Caco-2 (cell line): Measurements from ENCODE around the gene EDC4. TPM values are rescaled to one million over a fixed set of nuclear protein-coding genes. Genes with fewer than 3 reads are reported as not detected.
A peak's percentile ranks its signal among the peaks of the same experiment; 100 is the strongest.

Experiments
- BruUV-seq: library from RNA; stranded (reverse); fragments of 400-500 nt; replicated peaks from 2 replicates; lab custom pipeline; 2021; lab: Mats Ljungman, UMichigan
- CTCF ChIA-PET: fragments of 300-600 bp; sonication (Branson Sonifier 250); formaldehyde crosslinking; loops from one replicate; lab custom pipeline; 2022; ENCODE audit warnings: antibody characterized with exemption; lab: Charles Lee
- POLR2A ChIA-PET: fragments of 300-600 bp; sonication (Branson Sonifier 250); formaldehyde crosslinking; loops from one replicate; lab custom pipeline; 2022; ENCODE audit warnings: antibody characterized with exemption; lab: Charles Lee
- DNase-seq, 2 experiments: peaks; one replicate each; pipeline versions ENCODE4 v3.0.0 to v3.0.0-alpha.2; 2020 to 2022
- H3K27me3 ChIP-seq: replicated peaks from 2 replicates; pipeline ENCODE4 v1.6.0; 2011; ENCODE audit warnings: low read length; ENCODE audit not compliant: control insufficient read depth, insufficient read depth
- H3K36me3 ChIP-seq: 2 replicates; pipeline ENCODE4 v1.5.1; 2011; ENCODE audit warnings: low read length; ENCODE audit not compliant: control insufficient read depth, insufficient read depth
- H3K4me1 ChIP-seq: fragments of 250-450 bp; sonication (Bioruptor Pico); 2 replicates; pipeline ENCODE4 v1.5.1; 2020; ENCODE audit warnings: mild to moderate bottlenecking
- H3K4me3 ChIP-seq: 2 replicates; pipeline ENCODE4 v1.5.1; 2011; ENCODE audit warnings: low read depth, mild to moderate bottlenecking, control low read depth, low read length
- H3K9me3 ChIP-seq: fragments of 250-450 bp; sonication (Bioruptor Pico); 2 replicates; pipeline ENCODE4 v1.5.1; 2020; ENCODE audit warnings: mild to moderate bottlenecking, moderate library complexity
- H3K27ac Mint-ChIP-seq: one replicate; pipeline ENCODE4 v1.8.0; 2022; ENCODE audit warnings: mixed read lengths; ENCODE audit not compliant: unreplicated experiment
- H3K27me3 Mint-ChIP-seq: one replicate; pipeline ENCODE4 v1.8.0; 2022; ENCODE audit warnings: mixed read lengths; ENCODE audit not compliant: insufficient read depth, unreplicated experiment
- H3K36me3 Mint-ChIP-seq: one replicate; pipeline ENCODE4 v1.8.0; 2022; ENCODE audit warnings: mild to moderate bottlenecking, mixed read lengths; ENCODE audit not compliant: insufficient read depth, unreplicated experiment
- H3K4me1 Mint-ChIP-seq: one replicate; pipeline ENCODE4 v1.8.0; 2022; ENCODE audit warnings: low read depth, mixed read lengths; ENCODE audit not compliant: unreplicated experiment
- H3K4me3 Mint-ChIP-seq: one replicate; pipeline ENCODE4 v1.8.0; 2022; ENCODE audit warnings: mild to moderate bottlenecking, moderate library complexity, mixed read lengths; ENCODE audit not compliant: unreplicated experiment
- H3K9me3 Mint-ChIP-seq: one replicate; pipeline ENCODE4 v1.8.0; 2022; ENCODE audit warnings: mixed read lengths; ENCODE audit not compliant: unreplicated experiment
- intact Hi-C: fragments of 100-400 bp; cut with micrococcal nuclease; formaldehyde crosslinking; loops from one replicate; pipeline ENCODE4 v1.10.0; 2022; ENCODE audit not compliant: unreplicated experiment
- total RNA-seq: library from RNA; stranded (reverse); gene quantifications from 2 replicates; pipeline ENCODE4 v1.2.3, GENCODE V29; 2022
- TF ChIP-seq, protein P1 (sequence below), 2 experiments: fragments of 200-600 bp in 1 of 2; IDR thresholded peaks; 1 replicate in 1 of 2; 2 replicates in 1 of 2; pipeline versions ENCODE4 v1.5.1 to v1.8.0; 2011 to 2022; ENCODE audit warnings: antibody characterized with exemption in 1 of 2, control low read depth in 1 of 2, inconsistent platforms in 1 of 2, low read depth in 1 of 2, low read length in 1 of 2, mild to moderate bottlenecking in 1 of 2, moderate library complexity in 1 of 2; ENCODE audit not compliant: insufficient read depth in 1 of 2, severe bottlenecking in 1 of 2, unreplicated experiment in 1 of 2

EDC4 gene
- total RNA-seq, 1 experiment from 2014 or later: 139 TPM

DNA sequence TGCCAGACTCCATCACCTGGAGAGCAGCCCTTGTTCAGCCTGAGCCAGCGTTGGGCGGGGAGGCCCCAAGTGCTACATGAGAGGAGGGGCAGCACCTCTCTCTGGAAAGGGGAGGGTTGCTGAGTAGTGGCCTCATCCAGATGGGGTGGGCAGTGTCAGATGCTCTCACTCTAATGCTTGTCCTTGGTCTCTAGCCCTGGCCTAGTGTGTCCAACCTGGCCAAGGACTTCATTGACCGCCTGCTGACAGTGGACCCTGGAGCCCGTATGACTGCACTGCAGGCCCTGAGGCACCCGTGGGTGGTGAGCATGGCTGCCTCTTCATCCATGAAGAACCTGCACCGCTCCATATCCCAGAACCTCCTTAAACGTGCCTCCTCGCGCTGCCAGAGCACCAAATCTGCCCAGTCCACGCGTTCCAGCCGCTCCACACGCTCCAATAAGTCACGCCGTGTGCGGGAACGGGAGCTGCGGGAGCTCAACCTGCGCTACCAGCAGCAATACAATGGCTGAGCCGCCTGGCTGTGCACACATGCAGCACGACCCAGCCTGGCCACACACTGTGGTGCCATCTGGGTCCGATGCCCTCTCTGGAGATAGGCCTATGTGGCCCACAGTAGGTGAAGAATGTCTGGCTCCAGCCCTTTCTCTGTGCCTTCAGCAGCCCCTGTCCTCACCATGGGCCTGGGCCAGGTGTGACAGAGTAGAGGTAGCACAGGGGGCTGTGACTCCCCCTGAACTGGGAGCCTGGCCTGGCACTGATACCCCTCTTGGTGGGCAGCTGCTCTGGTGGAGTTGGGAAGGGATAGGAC lies 54.5 kb downstream of the EDC4 start:
- ChIA-PET CTCF (interaction anchor here (1.9 kb wide), 1 partner anchor 111 kb away, joined by 7 read pairs; no protein-coding TSS in a partner anchor), POLR2A (no interaction called here)
- Mint-ChIP-seq H3K36me3 (peaks cover 22% of the 10 kb centered on the region), H3K4me3 (no peak overlapping the region), H3K9me3 (no peaks in the 10 kb centered on the region), H3K27ac (no peak overlapping the region), H3K27me3 (no peaks in the 10 kb centered on the region), H3K4me1 (no peaks in the 10 kb centered on the region)
- no TSS peak for BruUV-seq
- TF ChIP-seq, protein P1, sequence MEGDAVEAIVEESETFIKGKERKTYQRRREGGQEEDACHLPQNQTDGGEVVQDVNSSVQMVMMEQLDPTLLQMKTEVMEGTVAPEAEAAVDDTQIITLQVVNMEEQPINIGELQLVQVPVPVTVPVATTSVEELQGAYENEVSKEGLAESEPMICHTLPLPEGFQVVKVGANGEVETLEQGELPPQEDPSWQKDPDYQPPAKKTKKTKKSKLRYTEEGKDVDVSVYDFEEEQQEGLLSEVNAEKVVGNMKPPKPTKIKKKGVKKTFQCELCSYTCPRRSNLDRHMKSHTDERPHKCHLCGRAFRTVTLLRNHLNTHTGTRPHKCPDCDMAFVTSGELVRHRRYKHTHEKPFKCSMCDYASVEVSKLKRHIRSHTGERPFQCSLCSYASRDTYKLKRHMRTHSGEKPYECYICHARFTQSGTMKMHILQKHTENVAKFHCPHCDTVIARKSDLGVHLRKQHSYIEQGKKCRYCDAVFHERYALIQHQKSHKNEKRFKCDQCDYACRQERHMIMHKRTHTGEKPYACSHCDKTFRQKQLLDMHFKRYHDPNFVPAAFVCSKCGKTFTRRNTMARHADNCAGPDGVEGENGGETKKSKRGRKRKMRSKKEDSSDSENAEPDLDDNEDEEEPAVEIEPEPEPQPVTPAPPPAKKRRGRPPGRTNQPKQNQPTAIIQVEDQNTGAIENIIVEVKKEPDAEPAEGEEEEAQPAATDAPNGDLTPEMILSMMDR (IDR thresholded peaks at IDR 0.05; ENCODE audit: insufficient read depth in 1 of 2, low read depth in 1 of 2, low read length in 1 of 2, severe bottlenecking in 1 of 2, unreplicated experiment in 1 of 2): no peak
- DNase-seq: no peak
- Histone ChIP-seq H3K27me3 (no peaks in the 10 kb centered on the region), H3K4me1 (no peaks in the 10 kb centered on the region), H3K9me3 (no peaks in the 10 kb centered on the region), H3K36me3 (peaks cover 11% of the 10 kb centered on the region), H3K4me3 (no peak overlapping the region)
- intact Hi-C loops: no loop called here

GRCh38 chr16:67928147-67928546 lies 55.3 kb downstream of the EDC4 start:
- Mint-ChIP-seq H3K27ac (no peak overlapping the region), H3K4me3 (no peak overlapping the region), H3K36me3 (peaks cover 25% of the 10 kb centered on the region), H3K9me3 (no peaks in the 10 kb centered on the region), H3K27me3 (no peaks in the 10 kb centered on the region), H3K4me1 (no peaks in the 10 kb centered on the region)
- POLR2A ChIA-PET: no interaction called here
- Histone ChIP-seq H3K4me1 (no peaks in the 10 kb centered on the region), H3K9me3 (no peaks in the 10 kb centered on the region), H3K36me3 (peaks cover 11% of the 10 kb centered on the region), H3K27me3 (no peaks in the 10 kb centered on the region), H3K4me3 (no peak overlapping the region)
- intact Hi-C loops: loop anchor here (1.0 kb wide), 3 partner anchors 45 to 256 kb away; no protein-coding TSS in a partner anchor
- TF ChIP-seq, protein P1 (IDR thresholded peaks at IDR 0.05; ENCODE audit: insufficient read depth in 1 of 2, low read depth in 1 of 2, low read length in 1 of 2, severe bottlenecking in 1 of 2, unreplicated experiment in 1 of 2): no peak
- BruUV-seq: no TSS peak
- CTCF ChIA-PET: interaction anchor here (0.8 to 2.3 kb wide), 3 partner anchors 14 to 111 kb away, joined by 3 to 9 read pairs (median 3); no protein-coding TSS in a partner anchor
- no peak for DNase-seq

- no peaks in the 10 kb centered on the region for H3K27me3 ChIP-seq
- H3K36me3 ChIP-seq: peaks cover 8% of the 10 kb centered on the region
- Mint-ChIP-seq H3K4me1 (peaks cover 1% of the 10 kb centered on the region), H3K27me3 (no peaks in the 10 kb centered on the region), H3K4me3 (no peak overlapping the region), H3K27ac (no peak overlapping the region), H3K9me3 (no peaks in the 10 kb centered on the region), H3K36me3 (peaks cover 29% of the 10 kb centered on the region)
- TSS peak; percentile 14 for BruUV-seq
- no peak overlapping the region for H3K4me3 ChIP-seq
- peaks cover under 1% of the 10 kb centered on the region; the same call in 1 of the 2 replicates for H3K4me1 ChIP-seq
- TF ChIP-seq, protein P1 (IDR thresholded peaks at IDR 0.05; ENCODE audit: insufficient read depth in 1 of 2, low read depth in 1 of 2, low read length in 1 of 2, severe bottlenecking in 1 of 2, unreplicated experiment in 1 of 2): peak; percentile 82 to 98
- intact Hi-C loops: loop anchor here (1.0 kb wide), 3 partner anchors 45 to 256 kb away; no protein-coding TSS in a partner anchor
- ChIA-PET POLR2A (no interaction called here), CTCF (interaction anchor here (0.8 to 2.3 kb wide), 3 partner anchors 13 to 112 kb away, joined by 3 to 9 read pairs (median 3); no protein-coding TSS in a partner anchor)
- H3K9me3 ChIP-seq: no peaks in the 10 kb centered on the region
- DNase-seq: peak; percentile 85 to 88
Measured at GRCh38 chr16:67928561-67929364, 55.9 kb downstream of the EDC4 start.
